HT1080 (cell line): ENCODE results near the gene ZNF518B. TPM values are rescaled to one million over a fixed set of nuclear protein-coding genes. Genes with fewer than 3 reads are reported as not detected.
A peak's percentile ranks its signal among the peaks of the same experiment; 100 is the strongest.
"Not testable (repeated sequence)": the region's sequence is repeated elsewhere in the genome, so short reads cannot be mapped to it uniquely, and the experiment has no call there.

Experiments
- DNase-seq: peaks from one replicate; pipeline ENCODE4 v3.0.0-alpha.2; 2015; ENCODE audit warnings: low read depth
- total RNA-seq: library from RNA; depleted of rRNA; stranded (reverse); fragments of >200 nt; shearing (Covaris generic); gene quantifications from 2 replicates; pipeline ENCODE4 v1.2.3, GENCODE V29; 2014

Gene ZNF518B
- total RNA-seq, 1 experiment from 2014 or later: 0.26 TPM

GRCh38 chr4:10456595-10457254, 501 bp downstream of the ZNF518B start:
- DNase-seq: no peak

GRCh38 chr4:10456260-10456594, 999 bp downstream of the ZNF518B start:
- DNase-seq: no peak

- no peak for DNase-seq
Measured at GRCh38 chr4:10455133-10455532, 2.1 kb downstream of the ZNF518B start.

GRCh38 chr4:10454726-10455125, 2.5 kb downstream of the ZNF518B start:
- DNase-seq: no peak

- DNase-seq: no peak
Measured at GRCh38 chr4:10454121-10454520, 3.1 kb downstream of the ZNF518B start.

- no peak for DNase-seq
Measured at GRCh38 chr4:10448991-10449390, 8.2 kb downstream of the ZNF518B start.

GRCh38 chr4:10442976-10443375, 14.2 kb downstream of the ZNF518B start:
- peak; percentile 64 for DNase-seq

GRCh38 chr4:10441512-10441911, 15.7 kb downstream of the ZNF518B start:
- no peak for DNase-seq

- DNase-seq: no peak
Measured at GRCh38 chr4:10438924-10439323, 18.3 kb downstream of the ZNF518B start.

- no peak for DNase-seq
Measured at GRCh38 chr4:10437735-10438134, 19.5 kb downstream of the ZNF518B start.

GRCh38 chr4:10427680-10428079, 29.5 kb downstream of the ZNF518B start:
- DNase-seq: not testable (repeated sequence)

- no peak for DNase-seq
Measured at GRCh38 chr4:10421344-10422055, 35.7 kb downstream of the ZNF518B start.

GRCh38 chr4:10417740-10418139, 39.5 kb downstream of the ZNF518B start:
- no peak for DNase-seq

- DNase-seq: no peak
Measured at GRCh38 chr4:10416441-10416840, 40.8 kb downstream of the ZNF518B start.

GRCh38 chr4:10413177-10413576, 44.0 kb downstream of the ZNF518B start:
- DNase-seq: no peak

GRCh38 chr4:10405672-10406071, 51.6 kb downstream of the ZNF518B start:
- no peak for DNase-seq

- DNase-seq: peak; percentile 42
Measured at GRCh38 chr4:10403633-10404445, 53.4 kb downstream of the ZNF518B start.

GRCh38 chr4:10395971-10396580, 61.1 kb downstream of the ZNF518B start:
- no peak for DNase-seq
